ENCODE measurements around the gene ZNF76.

The ZNF76 gene

GRCh38 chr6:35238843-35239289, 20.7 kb upstream of the ZNF76 start:
- H4K5ac ChIP-seq (ENCODE audit: low read length), result no peak overlapping the region
- no peak overlapping the region for H4K8ac ChIP-seq (ENCODE audit: low read depth, low read length)
- peaks cover 25% of the 10 kb centered on the region for H3K4me1 ChIP-seq (ENCODE audit: control insufficient read depth, low read depth, low read length)
- H3K27me3 ChIP-seq (ENCODE audit: insufficient read depth, low read length, poor library complexity), result no peaks in the 10 kb centered on the region
- DNase-seq, result peak; percentile 95
- H3K23ac ChIP-seq (ENCODE audit: low read length), result no peak overlapping the region
- no peak overlapping the region for H2BK120ac ChIP-seq (ENCODE audit: low read depth, low read length)
- no peak overlapping the region for H3K4me2 ChIP-seq (ENCODE audit: low read length)
- H3K79me2 ChIP-seq (ENCODE audit: control insufficient read depth, insufficient read depth, low read length), result no peaks in the 10 kb centered on the region
- H3K27ac ChIP-seq (ENCODE audit: low read depth, low read length), result peak overlapping the region; percentile 7
- H3K9ac ChIP-seq (ENCODE audit: low read length), result no peak overlapping the region
- H2BK5ac ChIP-seq (ENCODE audit: low read length), result no peak overlapping the region
- no peak overlapping the region for H3K18ac ChIP-seq (ENCODE audit: low read length)
- no peaks in the 10 kb centered on the region for H3K79me1 ChIP-seq (ENCODE audit: low read length)
- H3K4me3 ChIP-seq (ENCODE audit: low read length), result no peak overlapping the region
- no peak overlapping the region for H3K56ac ChIP-seq (ENCODE audit: low read length)
- WGBS (ENCODE audit: extremely low coverage, insufficient coverage, low lambda C conversion rate), result no CpG with 5 or more reads among the region's 3 CpGs
- H3K4ac ChIP-seq (ENCODE audit: low read depth, low read length), result no peak overlapping the region
- H2BK15ac ChIP-seq (replicated peaks; ENCODE audit: low read depth), result no peak overlapping the region
- no peaks in the 10 kb centered on the region for H3K36me3 ChIP-seq (ENCODE audit: control insufficient read depth, insufficient read depth, low read length)
- H2AK5ac ChIP-seq (ENCODE audit: low read length), result no peak overlapping the region

GRCh38 chr6:35239581-35239980, 20.0 kb upstream of the ZNF76 start:
- H2BK15ac ChIP-seq (replicated peaks; ENCODE audit: low read depth), result no peak overlapping the region
- H3K79me1 ChIP-seq (ENCODE audit: low read length), result no peaks in the 10 kb centered on the region
- H3K27ac ChIP-seq (ENCODE audit: low read depth, low read length), result no peak overlapping the region
- H3K36me3 ChIP-seq (ENCODE audit: control insufficient read depth, insufficient read depth, low read length), result no peaks in the 10 kb centered on the region
- no peak overlapping the region for H2BK120ac ChIP-seq (ENCODE audit: low read depth, low read length)
- H3K4ac ChIP-seq (ENCODE audit: low read depth, low read length), result no peak overlapping the region
- H3K4me1 ChIP-seq (ENCODE audit: control insufficient read depth, low read depth, low read length), result peaks cover 25% of the 10 kb centered on the region
- no peak overlapping the region for H4K5ac ChIP-seq (ENCODE audit: low read length)
- no peak overlapping the region for H2AK5ac ChIP-seq (ENCODE audit: low read length)
- H4K8ac ChIP-seq (ENCODE audit: low read depth, low read length), result no peak overlapping the region
- H3K56ac ChIP-seq (ENCODE audit: low read length), result no peak overlapping the region
- no peak overlapping the region for H3K18ac ChIP-seq (ENCODE audit: low read length)
- peak overlapping the region; percentile 1 for H3K9ac ChIP-seq (ENCODE audit: low read length)
- H2BK5ac ChIP-seq (ENCODE audit: low read length), result no peak overlapping the region
- H3K27me3 ChIP-seq (ENCODE audit: insufficient read depth, low read length, poor library complexity), result no peaks in the 10 kb centered on the region
- no peak for DNase-seq
- H3K79me2 ChIP-seq (ENCODE audit: control insufficient read depth, insufficient read depth, low read length), result no peaks in the 10 kb centered on the region
- no peak overlapping the region for H3K23ac ChIP-seq (ENCODE audit: low read length)
- H3K4me2 ChIP-seq (ENCODE audit: low read length), result no peak overlapping the region
- no peak overlapping the region for H3K4me3 ChIP-seq (ENCODE audit: low read length)
- no CpG with 5 or more reads among the region's 4 CpGs for WGBS (ENCODE audit: extremely low coverage, insufficient coverage, low lambda C conversion rate)

GRCh38 chr6:35240838-35241801, 18.4 kb upstream of the ZNF76 start:
- Histone ChIP-seq H2AK5ac (ENCODE audit: low read length) (no peak overlapping the region), H3K4me3 (ENCODE audit: low read length) (no peak overlapping the region), H3K79me2 (ENCODE audit: control insufficient read depth, insufficient read depth, low read length) (no peaks in the 10 kb centered on the region), H3K36me3 (ENCODE audit: control insufficient read depth, insufficient read depth, low read length) (no peaks in the 10 kb centered on the region), H3K4me1 (ENCODE audit: control insufficient read depth, low read depth, low read length) (peaks cover 25% of the 10 kb centered on the region), H3K18ac (ENCODE audit: low read length) (no peak overlapping the region), H3K27me3 (ENCODE audit: insufficient read depth, low read length, poor library complexity) (no peaks in the 10 kb centered on the region), H3K79me1 (ENCODE audit: low read length) (no peaks in the 10 kb centered on the region), H2BK5ac (ENCODE audit: low read length) (no peak overlapping the region), H3K4me2 (ENCODE audit: low read length) (no peak overlapping the region), H2BK15ac (replicated peaks; ENCODE audit: low read depth) (no peak overlapping the region), H2BK120ac (ENCODE audit: low read depth, low read length) (no peak overlapping the region), H3K56ac (ENCODE audit: low read length) (peak overlapping the region; percentile 17), H4K8ac (ENCODE audit: low read depth, low read length) (no peak overlapping the region), H4K5ac (ENCODE audit: low read length) (no peak overlapping the region), H3K4ac (ENCODE audit: low read depth, low read length) (no peak overlapping the region), H3K9ac (ENCODE audit: low read length) (no peak overlapping the region), H3K27ac (ENCODE audit: low read depth, low read length) (no peak overlapping the region), H3K23ac (ENCODE audit: low read length) (no peak overlapping the region)
- DNase-seq, result peak; percentile 84
- no CpG with 5 or more reads among the region's 12 CpGs for WGBS (ENCODE audit: extremely low coverage, insufficient coverage, low lambda C conversion rate)

- Histone ChIP-seq H2BK5ac (ENCODE audit: low read length) (no peak overlapping the region), H3K79me2 (ENCODE audit: control insufficient read depth, insufficient read depth, low read length) (no peaks in the 10 kb centered on the region), H3K27ac (ENCODE audit: low read depth, low read length) (no peak overlapping the region), H3K4me3 (ENCODE audit: low read length) (no peak overlapping the region), H3K4ac (ENCODE audit: low read depth, low read length) (no peak overlapping the region), H3K79me1 (ENCODE audit: low read length) (no peaks in the 10 kb centered on the region), H3K18ac (ENCODE audit: low read length) (no peak overlapping the region), H3K9ac (ENCODE audit: low read length) (no peak overlapping the region), H4K8ac (ENCODE audit: low read depth, low read length) (no peak overlapping the region), H3K23ac (ENCODE audit: low read length) (no peak overlapping the region), H3K36me3 (ENCODE audit: control insufficient read depth, insufficient read depth, low read length) (no peaks in the 10 kb centered on the region), H2AK5ac (ENCODE audit: low read length) (no peak overlapping the region), H3K4me1 (ENCODE audit: control insufficient read depth, low read depth, low read length) (peaks cover 22% of the 10 kb centered on the region), H3K27me3 (ENCODE audit: insufficient read depth, low read length, poor library complexity) (no peaks in the 10 kb centered on the region), H3K4me2 (ENCODE audit: low read length) (no peak overlapping the region), H2BK15ac (replicated peaks; ENCODE audit: low read depth) (no peak overlapping the region), H4K5ac (ENCODE audit: low read length) (no peak overlapping the region), H2BK120ac (ENCODE audit: low read depth, low read length) (no peak overlapping the region), H3K56ac (ENCODE audit: low read length) (no peak overlapping the region)
- DNase-seq, result no peak
- no CpG with 5 or more reads among the region's 5 CpGs for WGBS (ENCODE audit: extremely low coverage, insufficient coverage, low lambda C conversion rate)
Measured at GRCh38 chr6:35242486-35242885, 17.0 kb upstream of the ZNF76 start.

- H3K23ac ChIP-seq (ENCODE audit: low read length), result no peak overlapping the region
- no peak overlapping the region for H2AK5ac ChIP-seq (ENCODE audit: low read length)
- DNase-seq, result no peak
- H3K36me3 ChIP-seq (ENCODE audit: control insufficient read depth, insufficient read depth, low read length), result no peaks in the 10 kb centered on the region
- no peak overlapping the region for H2BK15ac ChIP-seq (replicated peaks; ENCODE audit: low read depth)
- no peaks in the 10 kb centered on the region for H3K27me3 ChIP-seq (ENCODE audit: insufficient read depth, low read length, poor library complexity)
- H2BK5ac ChIP-seq (ENCODE audit: low read length), result no peak overlapping the region
- H3K27ac ChIP-seq (ENCODE audit: low read depth, low read length), result no peak overlapping the region
- H4K5ac ChIP-seq (ENCODE audit: low read length), result no peak overlapping the region
- H3K9ac ChIP-seq (ENCODE audit: low read length), result no peak overlapping the region
- no CpG with 5 or more reads among the region's 13 CpGs for WGBS (ENCODE audit: extremely low coverage, insufficient coverage, low lambda C conversion rate)
- H2BK120ac ChIP-seq (ENCODE audit: low read depth, low read length), result no peak overlapping the region
- no peak overlapping the region for H3K18ac ChIP-seq (ENCODE audit: low read length)
- peaks cover 3% of the 10 kb centered on the region for H3K79me1 ChIP-seq (ENCODE audit: low read length)
- no peak overlapping the region for H3K56ac ChIP-seq (ENCODE audit: low read length)
- no peak overlapping the region for H3K4me3 ChIP-seq (ENCODE audit: low read length)
- H3K4ac ChIP-seq (ENCODE audit: low read depth, low read length), result no peak overlapping the region
- H3K4me1 ChIP-seq (ENCODE audit: control insufficient read depth, low read depth, low read length), result peaks cover 18% of the 10 kb centered on the region
- H3K4me2 ChIP-seq (ENCODE audit: low read length), result no peak overlapping the region
- H3K79me2 ChIP-seq (ENCODE audit: control insufficient read depth, insufficient read depth, low read length), result no peaks in the 10 kb centered on the region
- H4K8ac ChIP-seq (ENCODE audit: low read depth, low read length), result no peak overlapping the region
Measured at GRCh38 chr6:35242906-35243305, 16.6 kb upstream of the ZNF76 start.
